Hepatocyte (in vitro differentiated cells): ENCODE data around the gene PEX7.

Experiments used
- EZH2phosphoT487 ChIP-seq: fragments of 200-600 bp; sonication (generic); IDR thresholded peaks from one replicate; pipeline ENCODE4 v1.6.1; 2018; ENCODE audit warnings: antibody characterized with exemption, mild to moderate bottlenecking, low read depth, moderate library complexity; ENCODE audit not compliant: unreplicated experiment, severe bottlenecking
- TF ChIP-seq, protein P1 (sequence below): fragments of 200-600 bp; sonication (generic); IDR thresholded peaks from 2 replicates; pipeline ENCODE4 v1.5.1; 2016; ENCODE audit warnings: antibody characterized with exemption, mild to moderate bottlenecking; ENCODE audit not compliant: poor library complexity

GRCh38 chr6:136923116-136923953, 100.9 kb downstream of the PEX7 start:
- TF ChIP-seq, protein P1, sequence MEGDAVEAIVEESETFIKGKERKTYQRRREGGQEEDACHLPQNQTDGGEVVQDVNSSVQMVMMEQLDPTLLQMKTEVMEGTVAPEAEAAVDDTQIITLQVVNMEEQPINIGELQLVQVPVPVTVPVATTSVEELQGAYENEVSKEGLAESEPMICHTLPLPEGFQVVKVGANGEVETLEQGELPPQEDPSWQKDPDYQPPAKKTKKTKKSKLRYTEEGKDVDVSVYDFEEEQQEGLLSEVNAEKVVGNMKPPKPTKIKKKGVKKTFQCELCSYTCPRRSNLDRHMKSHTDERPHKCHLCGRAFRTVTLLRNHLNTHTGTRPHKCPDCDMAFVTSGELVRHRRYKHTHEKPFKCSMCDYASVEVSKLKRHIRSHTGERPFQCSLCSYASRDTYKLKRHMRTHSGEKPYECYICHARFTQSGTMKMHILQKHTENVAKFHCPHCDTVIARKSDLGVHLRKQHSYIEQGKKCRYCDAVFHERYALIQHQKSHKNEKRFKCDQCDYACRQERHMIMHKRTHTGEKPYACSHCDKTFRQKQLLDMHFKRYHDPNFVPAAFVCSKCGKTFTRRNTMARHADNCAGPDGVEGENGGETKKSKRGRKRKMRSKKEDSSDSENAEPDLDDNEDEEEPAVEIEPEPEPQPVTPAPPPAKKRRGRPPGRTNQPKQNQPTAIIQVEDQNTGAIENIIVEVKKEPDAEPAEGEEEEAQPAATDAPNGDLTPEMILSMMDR = no peak
- no peak for TF ChIP-seq EZH2phosphoT487
